Measurements from ENCODE around the gene FHL3. TPM values are rescaled to one million over a fixed set of nuclear protein-coding genes. Genes with fewer than 3 reads are reported as not detected.

The FHL3 gene
- total and polyA plus RNA-seq, 9 of the 15 experiments (the other 6 are each of a cell fraction or from before 2014, with no cell fraction given) = 6.1 to 144 (median 34.1) TPM

- TF ChIP-seq MCM5 (IDR thresholded peaks at IDR 0.05; ENCODE audit: low read depth) (no peak), MAFG (tag; conservative IDR thresholded peaks at IDR 0.05) (peak; percentile 83), ARID4B (CRISPR knock-in tag; IDR thresholded peaks at IDR 0.05) (0 out of 2 replicates have a peak, but pooled peaks have one; percentile 28), MAFF (IDR thresholded peaks at IDR 0.05; ENCODE audit: low read length) (peak; percentile 72), HMGXB4 (CRISPR knock-in tag; IDR thresholded peaks at IDR 0.05) (no peak), TCF15 (CRISPR knock-in tag; IDR thresholded peaks at IDR 0.05) (no peak), TFAP4 (CRISPR knock-in tag; IDR thresholded peaks at IDR 0.05; ENCODE audit: borderline replicate concordance) (peak; percentile 28; the same call in 1 of the 2 replicates), ZNF398 (CRISPR knock-in tag; IDR thresholded peaks at IDR 0.05) (no peak), SP1 (CRISPR knock-in tag; IDR thresholded peaks at IDR 0.05) (no peak), ETV6 (IDR thresholded peaks at IDR 0.05; ENCODE audit: borderline replicate concordance in 1 of 2, low read depth in 2 of 2, low read length in 1 of 2) (no peak), ETV6 (CRISPR knock-in tag; IDR thresholded peaks at IDR 0.05; ENCODE audit: borderline replicate concordance) (no peak), RCOR1 (IDR thresholded peaks at IDR 0.05; ENCODE audit: borderline replicate concordance in 1 of 2, low read depth in 2 of 2, low read length in 2 of 2) (0 out of 4 replicates have a peak, but pooled peaks of 1 of the 2 experiments have one; percentile 3), PHF21A (IDR thresholded peaks at IDR 0.05; ENCODE audit: borderline replicate concordance, low read depth) (peak; percentile 41; the same call in 1 of the 2 replicates), NFATC3 (IDR thresholded peaks at IDR 0.05) (no peak), ZNF699 (CRISPR knock-in tag; IDR thresholded peaks at IDR 0.05; ENCODE audit: insufficient replicate concordance) (no peak)
These were observed 24.6 kb upstream of the FHL3 start (continued) for GRCh38 chr1:38029685-38030511.
